ENCODE measurements around the gene C1orf52. TPM values are rescaled to one million over a fixed set of nuclear protein-coding genes. Genes with fewer than 3 reads are reported as not detected.

Gene C1orf52
- polyA plus RNA-seq, 3 donors, result 18.5 to 29.1 (median 19.7) TPM

DNA sequence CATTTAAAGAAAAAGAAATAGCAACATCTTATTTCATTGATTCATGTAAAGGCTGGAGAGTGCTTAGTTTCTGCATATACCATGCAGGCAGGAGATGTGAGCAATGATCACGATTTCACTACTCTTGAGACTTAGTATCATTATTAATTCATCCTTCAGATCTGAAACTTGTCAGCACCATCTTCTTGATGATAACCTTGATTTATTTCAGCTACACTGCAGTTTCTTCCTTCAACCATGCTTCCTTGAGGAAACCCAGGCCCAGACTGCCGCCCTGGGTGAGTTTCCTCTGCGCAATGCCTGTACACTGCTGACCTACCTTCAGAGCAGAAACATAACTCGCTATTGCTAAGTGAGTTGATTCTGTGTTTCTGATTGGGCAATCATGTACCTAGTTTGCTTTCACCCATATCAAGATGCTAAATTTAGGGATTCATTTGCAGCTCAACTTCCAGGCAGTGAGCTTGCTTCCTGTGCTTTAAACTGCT, 30.4 kb upstream of the C1orf52 start:
- no peaks in the 10 kb centered on the region for H3K9me3 ChIP-seq (replicated peaks in 1 of 2; ENCODE audit: control insufficient read depth in 1 of 2, insufficient read depth in 1 of 2, low read length in 2 of 2)
- no peak overlapping the region for H3K9ac ChIP-seq (ENCODE audit: insufficient read depth, low read length, poor library complexity, severe bottlenecking)
- Mint-ChIP-seq H3K9me3 (peaks cover 0 to 4% (median 0%) of the 10 kb centered on the region in 7 donors), H3K4me1 (no peaks in the 10 kb centered on the region), H3K27ac (no peak overlapping the region), H3K4me3 (no peak overlapping the region), H3K36me3 (no peaks in the 10 kb centered on the region), H3K27me3 (ENCODE audit: low read depth in 3 of 3) (peaks cover 0 to 3% (median 2%) of the 10 kb centered on the region in 3 donors)
- intact Hi-C loops (cut with micrococcal nuclease), result loop anchor here in 1 of 2 donors (10.0 kb wide), 1 partner anchor 605 kb away; no protein-coding TSS in a partner anchor
- H3K4me3 ChIP-seq (replicated peaks in 1 of 3; ENCODE audit: low read depth in 2 of 3, low read length in 3 of 3), result no peak overlapping the region
- H3K4me1 ChIP-seq (ENCODE audit: control insufficient read depth in 1 of 2, insufficient read depth in 2 of 2, low read length in 2 of 2), result no peaks in the 10 kb centered on the region
- no CpG with 5 or more reads among the region's 4 CpGs for WGBS (ENCODE audit: insufficient coverage)
- H3K27ac ChIP-seq (ENCODE audit: low read depth in 1 of 2, low read length in 2 of 2), result no peak overlapping the region
- DNase-seq, result no peak
- TF ChIP-seq, protein P1, sequence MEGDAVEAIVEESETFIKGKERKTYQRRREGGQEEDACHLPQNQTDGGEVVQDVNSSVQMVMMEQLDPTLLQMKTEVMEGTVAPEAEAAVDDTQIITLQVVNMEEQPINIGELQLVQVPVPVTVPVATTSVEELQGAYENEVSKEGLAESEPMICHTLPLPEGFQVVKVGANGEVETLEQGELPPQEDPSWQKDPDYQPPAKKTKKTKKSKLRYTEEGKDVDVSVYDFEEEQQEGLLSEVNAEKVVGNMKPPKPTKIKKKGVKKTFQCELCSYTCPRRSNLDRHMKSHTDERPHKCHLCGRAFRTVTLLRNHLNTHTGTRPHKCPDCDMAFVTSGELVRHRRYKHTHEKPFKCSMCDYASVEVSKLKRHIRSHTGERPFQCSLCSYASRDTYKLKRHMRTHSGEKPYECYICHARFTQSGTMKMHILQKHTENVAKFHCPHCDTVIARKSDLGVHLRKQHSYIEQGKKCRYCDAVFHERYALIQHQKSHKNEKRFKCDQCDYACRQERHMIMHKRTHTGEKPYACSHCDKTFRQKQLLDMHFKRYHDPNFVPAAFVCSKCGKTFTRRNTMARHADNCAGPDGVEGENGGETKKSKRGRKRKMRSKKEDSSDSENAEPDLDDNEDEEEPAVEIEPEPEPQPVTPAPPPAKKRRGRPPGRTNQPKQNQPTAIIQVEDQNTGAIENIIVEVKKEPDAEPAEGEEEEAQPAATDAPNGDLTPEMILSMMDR (IDR thresholded peaks at IDR 0.05), result no peak
- no peaks in the 10 kb centered on the region for H3K79me2 ChIP-seq (ENCODE audit: insufficient read depth, low read length)
- H3K27me3 ChIP-seq (ENCODE audit: control insufficient read depth in 2 of 2, insufficient read depth in 2 of 2, low read length in 2 of 2), result no peaks in the 10 kb centered on the region
- H3K4me2 ChIP-seq (replicated peaks; ENCODE audit: extremely low read depth, low read length, poor library complexity, severe bottlenecking), result no peak overlapping the region
- no peaks in the 10 kb centered on the region for H4K20me1 ChIP-seq (ENCODE audit: insufficient read depth, low read length)
- no peaks in the 10 kb centered on the region for H3K36me3 ChIP-seq (replicated peaks in 1 of 2; ENCODE audit: control insufficient read depth in 1 of 2, insufficient read depth in 2 of 2, low read length in 2 of 2)
- no peak overlapping the region for H2AFZ ChIP-seq (ENCODE audit: insufficient read depth, low read depth, low read length, poor library complexity, severe bottlenecking)

DNA sequence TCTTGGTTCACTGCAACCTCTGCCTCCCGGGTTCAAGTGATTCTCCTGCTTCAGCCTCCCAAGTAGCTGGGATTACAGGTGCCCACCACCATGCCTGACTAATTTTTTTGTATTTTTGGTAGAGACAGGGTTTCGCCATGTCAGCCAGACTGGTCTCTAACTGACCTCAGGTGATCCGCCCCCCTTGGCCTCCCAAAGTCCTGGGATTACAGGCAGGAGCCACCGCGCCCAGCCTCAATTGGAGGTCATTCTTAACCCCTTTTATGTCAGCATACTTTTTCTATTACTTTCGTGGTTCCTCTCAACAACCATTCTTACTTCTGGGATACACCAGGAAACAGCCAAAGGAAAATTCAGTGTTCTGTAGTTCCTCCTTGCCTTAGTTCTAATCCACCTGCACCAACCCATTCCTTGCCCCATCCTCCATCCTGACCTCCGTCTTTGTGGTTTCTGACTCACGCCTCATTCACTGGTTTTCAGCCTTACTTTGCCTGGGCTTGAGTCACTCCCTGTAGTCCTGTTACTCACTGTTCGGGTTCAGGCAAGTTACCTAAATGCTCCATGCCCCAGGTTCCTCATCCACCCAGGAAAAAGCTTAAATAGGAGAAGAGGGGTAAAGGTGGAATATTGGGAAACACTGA, 29.9 kb upstream of the C1orf52 start:
- H3K36me3 ChIP-seq (replicated peaks in 1 of 2; ENCODE audit: control insufficient read depth in 1 of 2, insufficient read depth in 2 of 2, low read length in 2 of 2), result no peaks in the 10 kb centered on the region
- H3K27ac ChIP-seq (ENCODE audit: low read depth in 1 of 2, low read length in 2 of 2), result no peak overlapping the region
- H3K4me1 Mint-ChIP-seq, result no peaks in the 10 kb centered on the region
- H3K9ac ChIP-seq (ENCODE audit: insufficient read depth, low read length, poor library complexity, severe bottlenecking), result no peak overlapping the region
- whole genome bisulfite sequencing (ENCODE audit: insufficient coverage), result 75% methylated on average over 5 of the region's 9 CpGs
- H3K4me3 Mint-ChIP-seq, result no peak overlapping the region
- no peaks in the 10 kb centered on the region for H4K20me1 ChIP-seq (ENCODE audit: insufficient read depth, low read length)
- no peak overlapping the region for H3K27ac Mint-ChIP-seq
- intact Hi-C loops (cut with micrococcal nuclease), result loop anchor here in 1 of 2 donors (10.0 kb wide), 1 partner anchor 605 kb away; no protein-coding TSS in a partner anchor
- H3K4me3 ChIP-seq (replicated peaks in 1 of 3; ENCODE audit: low read depth in 2 of 3, low read length in 3 of 3), result no peak overlapping the region
- H3K9me3 ChIP-seq (replicated peaks in 1 of 2; ENCODE audit: control insufficient read depth in 1 of 2, insufficient read depth in 1 of 2, low read length in 2 of 2), result no peaks in the 10 kb centered on the region
- no peak overlapping the region for H2AFZ ChIP-seq (ENCODE audit: insufficient read depth, low read depth, low read length, poor library complexity, severe bottlenecking)
- no peaks in the 10 kb centered on the region for H3K79me2 ChIP-seq (ENCODE audit: insufficient read depth, low read length)
- no peaks in the 10 kb centered on the region for H3K27me3 ChIP-seq (ENCODE audit: control insufficient read depth in 2 of 2, insufficient read depth in 2 of 2, low read length in 2 of 2)
- peak in 2 of 3 donors; percentile 15 to 72 for DNase-seq
- peaks cover 0 to 7% (median 5%) of the 10 kb centered on the region in 3 donors for H3K27me3 Mint-ChIP-seq (ENCODE audit: low read depth in 3 of 3)
- TF ChIP-seq, protein P1 (IDR thresholded peaks at IDR 0.05), result no peak
- H3K4me2 ChIP-seq (replicated peaks; ENCODE audit: extremely low read depth, low read length, poor library complexity, severe bottlenecking), result no peak overlapping the region
- H3K9me3 Mint-ChIP-seq, result peaks cover 0 to 1% (median 0%) of the 10 kb centered on the region in 7 donors
- H3K36me3 Mint-ChIP-seq, result no peaks in the 10 kb centered on the region
- no peaks in the 10 kb centered on the region for H3K4me1 ChIP-seq (ENCODE audit: control insufficient read depth in 1 of 2, insufficient read depth in 2 of 2, low read length in 2 of 2)

All from CD14-positive monocyte (primary cell).